ENCODE data around the gene GPATCH8.
"Not testable (repeated sequence)": the region's sequence is repeated elsewhere in the genome, so short reads cannot be mapped to it uniquely, and the experiment has no call there.

Gene GPATCH8

DNA sequence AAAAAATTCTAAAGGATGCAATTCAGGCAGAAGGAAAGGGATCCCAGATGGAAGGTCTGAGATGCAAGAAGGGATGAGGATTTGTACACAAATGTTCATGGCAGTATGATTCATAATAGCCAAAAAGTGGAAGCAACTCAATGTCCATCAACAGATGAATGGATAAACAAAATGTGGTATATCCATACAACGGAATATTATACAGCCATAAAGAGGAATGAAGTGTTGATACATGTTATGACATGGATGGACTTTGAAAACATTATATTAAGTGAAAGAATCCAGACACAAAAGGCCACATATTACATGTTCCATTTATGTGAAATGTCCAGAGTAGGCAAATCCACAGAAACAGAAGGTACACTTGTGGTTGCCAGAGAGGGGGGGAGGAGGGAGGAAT lies 23.9 kb upstream of the GPATCH8 start:
- DNase-seq = no peak

- no peak for DNase-seq
Measured at GRCh38 chr17:44523672-44523972, 20.4 kb upstream of the GPATCH8 start.

- DNase-seq = peak; percentile 22
Measured at GRCh38 chr17:44522883-44523671, 19.9 kb upstream of the GPATCH8 start.

DNA sequence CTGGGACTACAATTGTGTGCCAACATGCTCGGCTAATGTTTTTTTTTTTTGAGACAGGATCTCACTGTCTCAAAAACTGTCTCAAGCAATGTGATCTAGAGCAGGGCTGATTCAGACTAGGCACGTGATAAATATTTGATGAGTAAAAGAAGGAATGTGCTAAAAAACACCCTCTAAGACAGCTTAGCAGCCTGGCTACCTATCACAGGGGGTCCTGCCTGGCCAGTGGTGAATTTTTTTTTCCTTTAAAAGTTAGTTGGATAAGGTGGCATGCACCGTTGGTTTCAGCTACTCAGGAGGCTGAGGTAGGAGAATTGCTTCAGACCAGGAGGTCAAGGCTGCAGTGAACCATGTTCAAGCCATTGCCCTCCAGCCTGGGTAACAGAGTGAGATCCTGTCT lies 14.8 kb upstream of the GPATCH8 start:
- DNase-seq = no peak

GRCh38 chr17:44511241-44512134 lies 8.3 kb upstream of the GPATCH8 start:
- not testable (repeated sequence) for DNase-seq

DNA sequence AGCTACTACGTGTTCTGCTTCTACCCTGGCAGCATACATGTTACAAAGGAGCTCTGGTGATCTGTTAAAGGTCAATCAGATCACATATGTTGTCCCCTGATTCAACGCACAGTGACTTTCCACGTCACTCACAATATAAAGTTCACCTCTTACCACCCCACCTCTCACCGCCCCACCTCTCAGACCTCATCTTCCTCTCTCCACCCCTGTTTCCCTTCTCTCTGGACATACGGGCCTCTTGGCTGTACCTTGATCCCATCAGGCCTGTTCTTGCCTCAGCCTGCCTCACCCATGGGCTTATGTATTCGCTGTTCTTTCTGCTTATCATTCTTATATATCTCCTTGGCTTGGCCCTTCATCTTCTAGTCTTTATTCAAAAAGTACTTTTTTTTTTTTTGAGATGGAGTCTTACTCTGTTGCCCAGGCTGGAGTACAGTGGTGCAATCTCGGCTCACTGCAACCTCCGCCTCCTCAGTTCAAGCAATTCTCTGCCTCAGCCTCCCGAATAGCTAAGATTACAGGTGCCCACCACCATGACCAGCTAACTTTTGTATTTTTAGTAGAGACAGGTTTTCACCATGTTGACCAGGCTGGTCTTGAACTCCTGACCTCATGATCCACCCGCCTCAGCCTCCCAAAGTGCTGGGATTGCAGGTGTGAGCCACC lies 3.9 kb upstream of the GPATCH8 start:
- not testable (repeated sequence) for DNase-seq

DNA sequence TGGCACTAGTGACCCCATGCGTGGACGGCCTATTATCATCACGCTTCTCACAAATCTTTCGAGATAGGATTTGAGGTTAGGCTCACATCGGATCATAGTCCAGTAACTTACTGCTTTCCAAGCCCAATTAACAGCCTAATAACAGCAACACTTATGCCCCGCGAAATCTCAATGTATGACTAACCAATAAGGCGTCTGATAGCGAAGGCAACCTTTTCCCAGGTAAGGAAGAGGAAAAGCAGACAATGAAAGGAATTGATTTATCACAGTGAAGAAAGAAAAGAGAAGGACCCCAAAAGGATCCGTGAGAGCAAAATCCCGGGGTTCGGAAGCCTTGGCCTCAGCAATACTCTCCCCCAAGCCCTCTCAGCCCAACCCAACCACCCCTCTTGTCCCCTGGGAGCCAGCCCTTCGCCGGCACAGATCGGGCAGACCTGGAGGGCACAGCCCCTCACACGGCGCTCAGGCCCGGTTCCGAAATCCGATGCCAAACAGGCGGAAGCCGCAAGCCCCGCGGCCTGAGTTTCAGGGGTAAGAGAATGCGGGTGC lies 534 bp downstream of the GPATCH8 start:
- DNase-seq = no peak

DNA sequence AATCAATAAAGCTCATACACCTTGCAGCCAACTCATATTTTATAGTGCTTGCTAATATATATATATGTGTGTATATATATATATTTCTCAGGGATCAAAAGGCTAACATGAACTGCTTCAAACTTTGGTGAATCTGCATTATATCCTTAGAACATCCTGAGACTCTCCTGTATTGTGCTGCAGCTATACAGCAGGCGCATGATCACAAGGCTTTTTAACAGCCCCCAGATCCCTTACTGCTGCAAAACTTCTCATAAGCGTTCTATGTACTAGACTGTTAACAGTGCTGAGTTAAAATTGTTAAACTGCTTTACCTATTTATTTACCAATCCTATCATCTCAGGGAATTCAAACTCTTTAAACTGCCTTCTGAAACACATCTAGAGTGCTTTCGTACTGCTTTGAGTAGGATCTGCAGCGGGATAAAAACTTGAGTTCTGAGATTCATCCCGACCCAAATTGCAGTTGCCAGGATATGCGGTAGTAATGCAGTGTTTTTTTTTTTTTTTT lies 1.3 kb downstream of the GPATCH8 start:
- no peak for DNase-seq

DNA sequence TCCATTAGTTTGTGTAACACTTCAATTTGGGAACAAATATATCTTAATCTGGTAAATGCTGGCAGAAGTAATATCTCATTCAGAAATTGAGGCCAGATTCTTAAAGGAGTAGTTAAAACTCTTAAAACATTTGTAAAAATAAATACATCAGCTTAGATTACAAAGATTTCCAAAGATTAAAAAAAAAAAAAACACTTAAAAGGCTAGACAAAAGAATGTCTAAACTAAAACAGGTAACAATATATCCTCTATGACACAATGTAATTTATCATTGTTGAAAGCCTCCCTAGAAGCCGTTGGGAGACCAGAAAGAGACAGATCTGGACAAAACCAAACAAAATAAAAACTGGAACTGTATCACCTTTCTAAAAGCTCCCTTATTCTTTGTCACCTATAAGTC lies 3.5 kb downstream of the GPATCH8 start:
- DNase-seq = no peak

DNA sequence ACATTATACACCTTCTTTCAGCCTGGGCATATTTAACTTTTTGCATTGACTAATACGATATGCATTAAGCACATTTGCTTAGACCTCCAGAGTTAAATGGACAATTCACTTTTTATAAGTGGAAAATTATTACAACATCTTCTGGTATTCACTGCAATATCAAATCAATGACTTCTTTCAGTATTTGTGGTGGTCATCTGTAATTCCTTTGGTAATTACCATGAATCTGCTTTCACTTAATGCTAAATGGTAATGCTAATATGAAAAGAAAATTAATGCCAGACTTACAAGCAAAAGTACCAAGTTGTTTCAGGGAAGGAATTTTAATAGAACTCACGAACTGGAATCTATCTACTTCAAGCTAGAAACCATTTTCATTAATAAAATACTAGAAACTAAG lies 6.4 kb downstream of the GPATCH8 start:
- no peak for DNase-seq

GRCh38 chr17:44493339-44493738 lies 9.9 kb downstream of the GPATCH8 start:
- DNase-seq = no peak

DNA sequence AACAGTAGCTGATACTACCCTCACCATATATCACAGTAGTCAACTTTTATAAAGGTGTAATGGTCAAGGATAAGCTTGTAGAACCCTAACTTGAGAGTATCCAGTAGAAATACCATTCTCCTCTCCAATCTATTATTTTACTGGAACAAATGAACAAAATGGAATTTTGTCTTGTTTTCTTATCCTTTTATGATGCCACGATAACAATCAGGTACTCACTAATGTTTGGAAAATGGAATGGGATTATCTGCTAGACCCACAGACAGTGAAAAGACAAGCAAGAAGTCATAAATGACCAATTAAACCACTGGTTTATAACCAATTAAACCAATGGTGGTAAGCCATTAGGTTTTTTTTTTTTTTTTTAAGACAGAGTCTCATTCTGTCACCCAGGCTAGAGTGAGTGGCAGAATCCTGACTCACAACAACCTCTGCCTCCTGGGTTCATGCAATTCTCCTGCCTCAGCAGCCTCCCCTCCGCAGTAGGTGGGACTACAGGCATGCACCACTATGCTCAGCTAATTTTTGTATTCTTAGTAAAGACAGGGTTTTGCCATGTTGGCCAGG lies 10.4 kb downstream of the GPATCH8 start:
- no peak for DNase-seq

GRCh38 chr17:44489581-44489980 lies 13.6 kb downstream of the GPATCH8 start:
- no peak for DNase-seq

DNA sequence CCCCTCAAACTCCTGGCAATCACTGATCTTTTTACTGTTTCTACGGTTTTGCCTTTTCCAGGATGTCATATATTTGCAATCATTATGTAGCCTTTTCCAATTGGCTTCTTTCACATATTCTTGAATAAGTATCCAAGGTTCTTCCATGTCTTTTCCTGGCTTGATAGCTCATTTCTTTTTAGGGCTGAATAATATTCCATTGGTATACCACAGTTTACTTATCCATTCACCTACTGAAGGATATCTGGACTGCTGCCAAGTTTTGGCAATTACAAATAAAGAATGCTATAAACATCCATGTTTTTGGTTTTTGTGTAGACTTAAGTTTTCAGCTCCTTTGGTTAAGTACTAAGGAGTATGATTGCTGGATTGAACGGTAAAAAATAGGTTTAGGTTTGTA lies 16.0 kb downstream of the GPATCH8 start:
- DNase-seq = no peak

- DNase-seq = no peak
Measured at GRCh38 chr17:44473367-44473766, 29.8 kb downstream of the GPATCH8 start.

DNA sequence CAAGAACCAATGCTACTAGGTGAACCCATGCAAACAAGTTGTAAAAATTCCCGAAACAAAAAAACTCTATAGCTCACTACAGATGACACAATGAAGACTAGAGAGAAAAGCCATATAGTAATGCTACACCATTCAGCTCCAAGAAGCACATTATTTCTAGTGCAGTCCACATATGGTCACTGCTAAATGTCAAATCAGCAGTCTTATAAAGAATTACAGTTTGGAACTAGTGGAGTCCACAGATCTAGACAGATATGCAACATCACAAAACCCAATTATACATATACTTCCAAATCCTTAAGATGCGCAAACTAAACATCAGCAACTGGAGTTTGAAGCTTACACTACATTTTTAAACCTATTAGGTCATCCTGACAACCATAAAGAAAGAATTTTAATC lies 33.5 kb downstream of the GPATCH8 start:
- no peak for DNase-seq

- no peak for DNase-seq
Measured at GRCh38 chr17:44467108-44467507, 36.1 kb downstream of the GPATCH8 start.

DNA sequence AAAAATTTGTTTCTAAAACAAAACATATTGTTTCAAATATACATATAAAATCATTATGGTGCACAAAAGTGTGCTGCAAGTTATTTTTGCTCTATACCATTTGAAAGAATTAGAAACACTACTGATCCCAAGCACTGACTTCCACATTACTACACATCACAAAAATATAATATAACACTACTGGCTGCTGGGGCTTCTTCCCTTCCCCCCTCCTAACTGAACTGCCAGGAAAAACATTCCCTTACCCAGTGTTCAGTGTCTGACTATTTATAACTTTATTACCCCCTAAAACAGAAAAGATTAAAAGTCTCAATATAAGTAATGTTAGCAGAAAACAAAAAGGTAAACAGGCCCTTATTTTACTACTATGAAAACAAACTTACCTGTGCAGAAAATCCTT lies 36.9 kb downstream of the GPATCH8 start:
- DNase-seq = no peak

DNA sequence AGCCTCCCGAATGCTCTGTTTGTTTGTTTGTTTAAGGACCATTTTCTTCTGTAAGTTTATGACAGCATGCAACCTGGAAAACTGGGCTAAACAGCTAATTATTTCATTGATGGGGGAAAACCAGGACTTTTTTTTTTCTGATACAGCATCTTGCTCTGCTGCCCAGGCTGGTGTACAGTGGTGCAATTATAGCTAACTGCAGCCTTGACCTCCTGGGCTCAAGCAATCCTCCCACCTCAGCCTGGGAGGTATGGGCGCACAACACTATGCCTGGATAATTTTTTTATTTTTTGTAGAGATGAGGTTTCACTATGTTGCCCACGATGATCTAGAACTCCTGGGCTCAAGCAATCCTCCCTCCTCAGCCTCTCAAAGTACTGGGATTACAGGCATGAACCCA lies 37.3 kb downstream of the GPATCH8 start:
- DNase-seq = no peak

DNA sequence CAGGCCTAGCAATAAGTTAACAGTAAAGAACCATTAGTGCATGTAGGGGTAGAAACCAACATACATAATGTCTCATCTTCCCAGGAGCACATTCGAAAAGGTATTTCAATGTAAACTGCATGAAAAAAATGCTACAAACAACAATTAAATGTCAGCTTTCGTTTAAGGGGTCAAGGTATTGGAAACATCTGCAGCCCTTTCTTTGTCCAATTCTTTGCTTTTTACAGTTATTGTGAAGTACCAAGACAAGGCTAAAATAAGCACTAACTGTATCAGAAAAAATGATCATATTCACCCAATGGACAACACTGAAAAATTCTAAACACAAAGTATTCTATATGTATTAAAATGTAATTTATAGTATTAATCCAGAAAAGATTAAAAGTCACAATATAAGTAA lies 37.9 kb downstream of the GPATCH8 start:
- DNase-seq = no peak

DNA sequence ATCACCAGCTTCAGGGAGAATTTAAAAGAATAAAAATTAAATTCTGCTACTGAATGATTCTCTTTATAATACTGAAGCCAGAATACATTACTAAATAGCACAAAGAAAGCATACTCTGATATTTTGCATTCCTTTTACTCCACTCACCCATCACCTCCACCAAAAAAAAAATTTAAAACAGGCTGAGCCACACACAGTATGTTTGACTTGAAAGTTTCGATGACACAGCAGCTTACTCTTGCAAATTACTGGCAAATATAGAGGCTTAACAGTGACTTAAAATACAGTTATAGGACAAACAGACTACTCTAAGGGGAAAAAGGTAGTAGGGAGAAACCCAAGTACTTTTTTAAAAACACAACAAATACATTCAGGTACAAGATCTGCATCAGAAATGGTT lies 39.2 kb downstream of the GPATCH8 start:
- no peak for DNase-seq

DNA sequence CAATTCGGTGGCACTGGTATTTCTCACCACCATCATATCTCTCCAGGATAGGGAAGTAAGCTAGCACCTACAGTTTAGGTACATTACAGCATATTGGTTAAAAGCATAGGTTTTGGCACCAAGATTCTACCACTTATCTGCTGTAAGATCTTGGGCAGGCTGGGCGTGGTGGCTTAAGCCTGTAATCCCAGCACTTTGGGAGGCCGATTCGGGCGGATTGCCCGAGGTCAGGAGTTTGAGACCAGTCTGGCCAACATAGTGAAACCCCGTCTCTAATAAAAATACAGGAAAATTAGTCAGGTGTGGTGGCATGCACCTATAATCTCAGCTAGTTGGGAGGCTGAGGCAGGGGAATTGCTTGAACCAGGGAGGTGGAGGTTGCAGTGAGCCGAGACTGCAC lies 51.4 kb downstream of the GPATCH8 start:
- no peak for DNase-seq

DNA sequence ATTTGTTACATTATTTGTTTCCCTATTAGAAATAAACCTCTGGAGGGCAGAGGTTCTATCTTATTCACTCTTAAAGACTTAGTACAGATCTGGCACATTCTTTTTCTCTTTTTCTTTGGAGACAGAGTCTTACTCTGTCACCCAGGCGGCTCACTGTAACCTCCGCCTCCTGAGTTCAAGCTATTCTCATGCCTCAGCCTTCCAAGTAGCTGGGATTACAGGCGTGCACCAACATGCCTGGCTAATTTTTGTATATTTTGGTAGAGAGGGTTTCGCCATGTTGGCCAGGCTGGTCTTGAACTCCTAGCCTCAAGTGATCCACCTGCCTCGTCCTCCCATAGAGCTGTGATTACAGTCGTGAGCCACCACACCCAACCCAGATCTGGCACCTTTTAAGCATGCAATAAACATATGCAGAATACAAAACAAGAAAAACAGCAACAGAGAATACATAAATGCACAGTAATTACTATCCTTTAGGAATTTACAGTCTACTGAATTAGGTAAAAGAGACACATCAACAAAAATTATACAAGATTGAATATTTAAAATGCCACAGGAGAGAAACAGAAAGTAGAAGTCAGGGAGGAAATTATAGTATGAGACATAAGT lies 52.1 kb downstream of the GPATCH8 start:
- DNase-seq = no peak
